GM12874 (cell line): ENCODE measurements around the gene GFOD1.
A peak's percentile ranks its signal among the peaks of the same experiment; 100 is the strongest.

ENCODE experiments used
- TF ChIP-seq, protein P1 (sequence below): IDR thresholded peaks from 2 replicates; pipeline ENCODE4 v1.5.1; 2011; ENCODE audit warnings: low read depth, mild to moderate bottlenecking, control low read depth, low read length, moderate library complexity; ENCODE audit not compliant: insufficient read depth

GFOD1 gene

DNA sequence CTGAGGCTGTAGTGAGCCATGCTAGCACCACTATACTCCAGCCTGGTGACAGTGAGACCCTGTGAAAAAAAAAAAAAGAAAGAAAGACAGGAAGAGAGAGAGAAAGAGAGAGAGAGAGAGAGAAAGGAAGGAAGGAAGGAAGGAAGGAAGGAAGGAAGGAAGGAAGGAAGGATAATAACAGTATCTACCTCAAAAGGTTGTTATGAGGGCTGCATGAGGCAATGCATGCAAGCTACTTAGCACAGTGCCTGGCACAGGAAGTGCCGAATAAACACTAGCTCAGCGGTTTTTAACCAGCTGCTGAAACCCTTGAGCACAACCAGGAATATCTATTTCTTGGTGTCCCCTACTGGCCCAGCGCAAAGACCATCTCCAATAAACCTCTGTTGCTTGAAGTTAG is 96.7 kb downstream of the GFOD1 start:
- TF ChIP-seq, protein P1, sequence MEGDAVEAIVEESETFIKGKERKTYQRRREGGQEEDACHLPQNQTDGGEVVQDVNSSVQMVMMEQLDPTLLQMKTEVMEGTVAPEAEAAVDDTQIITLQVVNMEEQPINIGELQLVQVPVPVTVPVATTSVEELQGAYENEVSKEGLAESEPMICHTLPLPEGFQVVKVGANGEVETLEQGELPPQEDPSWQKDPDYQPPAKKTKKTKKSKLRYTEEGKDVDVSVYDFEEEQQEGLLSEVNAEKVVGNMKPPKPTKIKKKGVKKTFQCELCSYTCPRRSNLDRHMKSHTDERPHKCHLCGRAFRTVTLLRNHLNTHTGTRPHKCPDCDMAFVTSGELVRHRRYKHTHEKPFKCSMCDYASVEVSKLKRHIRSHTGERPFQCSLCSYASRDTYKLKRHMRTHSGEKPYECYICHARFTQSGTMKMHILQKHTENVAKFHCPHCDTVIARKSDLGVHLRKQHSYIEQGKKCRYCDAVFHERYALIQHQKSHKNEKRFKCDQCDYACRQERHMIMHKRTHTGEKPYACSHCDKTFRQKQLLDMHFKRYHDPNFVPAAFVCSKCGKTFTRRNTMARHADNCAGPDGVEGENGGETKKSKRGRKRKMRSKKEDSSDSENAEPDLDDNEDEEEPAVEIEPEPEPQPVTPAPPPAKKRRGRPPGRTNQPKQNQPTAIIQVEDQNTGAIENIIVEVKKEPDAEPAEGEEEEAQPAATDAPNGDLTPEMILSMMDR = no peak

DNA sequence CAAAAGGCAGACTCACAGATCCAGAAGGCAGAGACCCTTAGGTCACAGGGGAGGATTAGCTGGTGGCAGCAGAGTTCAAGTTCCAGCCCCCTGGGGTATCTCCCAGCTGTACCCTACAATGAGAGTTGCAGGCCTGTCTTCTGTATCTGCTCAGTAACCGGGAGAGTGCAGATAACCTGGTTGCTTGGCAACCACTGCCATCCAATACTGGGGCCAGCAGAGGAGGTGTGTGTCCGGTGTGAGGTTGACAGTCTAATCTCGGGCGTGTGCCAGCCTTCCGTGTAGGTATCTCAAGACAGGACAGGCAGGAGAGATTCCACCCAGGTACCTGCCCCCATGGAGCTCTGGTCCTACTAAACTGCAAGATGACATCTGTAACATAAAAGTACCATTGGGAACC is 102.4 kb downstream of the GFOD1 start:
- TF ChIP-seq, protein P1 = no peak

DNA sequence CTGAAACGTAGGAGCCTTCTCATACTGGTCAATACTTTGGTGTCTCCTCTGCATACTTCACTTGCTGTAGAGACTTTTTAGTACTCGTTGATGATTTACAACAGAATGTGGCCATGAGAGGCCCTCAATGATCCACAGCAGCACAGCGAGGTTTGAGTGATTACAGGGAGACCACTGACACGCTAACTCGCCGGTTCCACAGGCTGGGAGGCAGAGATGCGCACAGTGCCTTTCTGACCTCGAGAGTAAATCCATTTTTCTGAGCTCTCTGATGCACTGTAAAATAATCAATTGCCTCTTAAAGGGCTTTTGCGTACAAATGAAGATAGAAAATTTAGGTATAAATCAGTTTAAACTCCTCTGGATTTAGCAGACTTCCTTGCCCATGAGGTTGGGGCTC is 102.9 kb downstream of the GFOD1 start:
- TF ChIP-seq, protein P1 = no peak

DNA sequence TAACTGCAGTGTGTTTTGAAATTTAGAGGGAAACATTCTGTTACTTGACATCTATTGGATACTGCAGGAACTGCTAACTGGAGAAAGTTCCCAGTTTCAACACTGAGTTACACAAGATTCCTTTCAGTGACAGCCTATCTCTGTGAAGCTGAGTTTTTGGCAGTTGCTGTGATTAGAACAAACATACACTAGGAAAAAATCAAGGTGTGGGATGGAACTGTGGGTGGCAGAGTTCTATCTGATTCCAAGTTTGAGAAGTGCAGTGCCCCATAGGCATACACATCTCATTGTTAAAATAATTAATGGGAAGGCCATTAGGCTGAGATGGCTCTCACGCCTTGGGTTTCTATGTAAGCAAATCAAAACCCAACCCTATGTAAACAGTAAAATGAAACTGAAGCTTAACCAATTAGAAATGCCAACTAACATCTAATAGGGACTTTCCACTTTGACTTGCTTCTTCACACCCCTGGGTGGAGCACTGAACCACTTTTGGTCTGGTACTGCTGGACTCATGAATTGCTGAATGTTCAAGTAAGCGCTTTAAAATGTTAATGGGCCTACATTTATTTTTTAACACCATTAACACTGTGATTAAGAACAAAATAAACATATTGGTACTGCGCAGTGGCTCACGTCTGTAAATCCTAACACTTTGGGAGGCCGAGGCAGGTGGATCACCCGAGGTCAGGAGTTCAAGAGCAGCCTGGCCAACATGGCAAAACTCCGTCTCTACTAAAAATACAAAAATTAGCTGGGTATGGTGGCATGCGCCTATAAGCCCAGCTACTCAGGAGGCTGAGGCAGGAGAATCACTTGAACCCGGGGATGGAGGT is 103.9 kb downstream of the GFOD1 start:
- TF ChIP-seq, protein P1 = peak; percentile 43

DNA sequence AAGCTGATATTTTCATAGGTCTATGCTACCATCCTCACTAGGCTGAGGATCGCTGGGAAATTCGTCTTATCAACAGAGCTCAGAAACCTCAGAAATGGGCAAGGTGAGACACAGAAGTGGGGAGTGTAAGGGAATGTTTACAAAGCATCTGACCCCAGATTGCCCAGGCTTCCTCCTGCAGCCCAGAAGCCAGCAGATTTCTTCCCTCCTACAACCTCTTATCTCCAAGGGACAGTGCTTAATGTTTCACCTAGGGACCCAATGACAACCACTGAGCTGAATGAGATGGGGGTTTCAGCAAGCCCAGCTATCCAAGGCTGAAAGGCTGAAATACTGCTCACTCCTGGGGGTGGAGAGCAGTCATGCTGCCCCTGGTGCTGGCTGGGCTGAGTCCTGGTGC is 106.6 kb downstream of the GFOD1 start:
- TF ChIP-seq, protein P1 = no peak

DNA sequence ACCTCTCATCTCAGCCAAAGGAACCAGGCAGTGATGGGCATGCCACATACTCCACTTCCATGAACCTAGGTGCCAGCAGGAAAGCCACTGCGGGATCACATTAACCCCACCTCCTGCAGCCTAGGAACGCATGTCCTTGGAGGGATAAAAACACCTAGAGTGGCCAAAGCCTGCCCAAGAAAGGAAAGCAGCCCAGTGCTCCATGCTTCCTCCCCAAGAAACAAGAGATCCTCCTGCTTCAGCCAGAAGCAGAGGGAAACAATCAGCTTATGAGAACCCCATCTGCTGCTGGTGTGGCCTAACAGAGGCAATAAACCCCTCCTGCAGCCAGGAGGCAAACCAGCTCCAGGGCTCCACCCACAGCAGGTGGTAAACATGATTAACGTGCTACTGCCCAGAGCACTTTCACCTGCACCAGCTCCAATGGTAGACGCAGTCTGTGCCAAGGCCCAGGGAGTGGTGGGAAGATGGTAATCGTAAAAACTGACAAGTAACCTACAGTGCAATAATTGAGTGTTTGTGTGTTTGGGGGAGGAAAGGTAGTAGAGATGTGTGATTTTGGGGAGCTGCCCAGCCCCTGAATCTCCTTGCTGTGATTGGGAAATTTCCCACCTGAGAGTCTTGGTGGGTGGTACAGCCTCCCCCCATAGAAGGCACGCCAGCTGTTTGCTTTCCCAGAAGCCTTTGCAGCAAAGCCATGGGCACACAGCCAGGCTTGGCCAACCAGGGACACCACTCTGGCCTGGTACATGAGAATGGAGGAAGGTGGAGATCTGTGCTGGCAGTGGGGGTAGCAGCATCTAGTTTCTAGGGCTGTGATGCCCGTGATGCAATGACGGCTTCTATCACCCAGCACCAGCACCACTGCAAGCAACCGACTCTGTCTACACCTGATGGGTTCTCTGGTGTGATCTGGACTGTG is 108.5 kb downstream of the GFOD1 start:
- TF ChIP-seq, protein P1 = no peak

DNA sequence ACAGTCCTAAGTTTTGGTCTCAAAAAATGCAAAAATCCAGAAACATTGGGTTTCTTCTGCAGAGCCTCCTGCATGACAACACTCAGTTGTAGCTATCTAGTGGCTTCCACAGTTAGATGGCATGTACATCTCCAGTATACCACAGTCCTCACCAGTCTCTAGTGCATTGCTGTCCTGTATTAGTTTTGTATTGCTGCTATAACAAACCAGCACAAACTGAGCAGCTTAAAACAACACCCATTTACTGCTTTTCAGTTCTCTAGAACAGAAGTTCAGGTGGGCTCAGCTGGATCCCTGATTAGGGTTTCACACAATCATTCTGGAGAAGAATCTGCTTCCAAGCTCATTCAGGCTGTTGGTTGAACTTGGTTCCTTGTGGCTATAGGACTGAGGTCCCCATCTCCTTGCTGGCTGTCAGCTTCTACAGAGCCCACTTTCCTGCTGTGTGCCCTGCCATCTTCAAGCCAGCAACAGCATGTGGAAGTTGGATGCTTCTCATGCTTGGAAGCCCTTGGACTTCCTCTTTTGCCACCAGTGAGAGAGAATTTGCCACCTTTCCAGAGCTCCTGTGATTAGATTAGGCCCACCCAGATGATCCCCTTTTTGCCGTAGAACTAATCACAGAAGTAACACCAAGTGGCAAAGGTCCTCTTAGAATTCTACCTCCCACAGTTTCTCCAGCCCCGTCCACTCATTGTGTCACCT is 110.2 kb downstream of the GFOD1 start:
- TF ChIP-seq, protein P1 = no peak
